Measurements from ENCODE around the gene CHD5.

DNA sequence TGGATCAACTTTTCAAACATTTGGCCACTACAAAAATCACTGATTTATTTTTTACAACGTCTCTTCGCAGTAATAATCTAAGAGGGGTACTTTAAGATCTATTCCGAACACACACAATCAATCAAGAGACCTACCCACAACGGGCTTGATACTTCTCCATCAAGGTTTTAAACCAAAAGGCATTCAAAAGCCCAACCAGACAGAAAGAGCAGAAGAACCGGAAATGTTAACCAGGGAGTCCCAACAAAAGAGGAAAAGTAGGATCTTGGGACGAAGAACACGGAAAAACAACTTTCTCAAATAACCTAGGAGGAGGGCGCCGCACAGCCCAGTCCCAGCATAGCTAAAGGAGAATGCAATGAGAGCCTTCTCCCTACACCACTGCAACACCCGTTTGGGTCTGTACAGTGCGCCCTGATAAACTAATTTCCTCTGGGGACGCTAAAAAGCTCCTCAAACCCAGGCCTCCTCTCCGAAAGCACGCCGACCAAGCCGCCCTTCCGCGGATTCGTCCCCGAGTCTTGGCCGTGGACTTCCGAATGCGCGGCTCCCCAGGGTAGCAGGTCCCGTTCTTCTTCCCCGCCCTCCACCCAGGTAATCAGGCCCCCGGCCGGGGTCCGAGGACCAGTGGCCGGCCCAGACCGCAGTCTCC, 18.7 kb upstream of the CHD5 start:
- TF ChIP-seq, protein P1, sequence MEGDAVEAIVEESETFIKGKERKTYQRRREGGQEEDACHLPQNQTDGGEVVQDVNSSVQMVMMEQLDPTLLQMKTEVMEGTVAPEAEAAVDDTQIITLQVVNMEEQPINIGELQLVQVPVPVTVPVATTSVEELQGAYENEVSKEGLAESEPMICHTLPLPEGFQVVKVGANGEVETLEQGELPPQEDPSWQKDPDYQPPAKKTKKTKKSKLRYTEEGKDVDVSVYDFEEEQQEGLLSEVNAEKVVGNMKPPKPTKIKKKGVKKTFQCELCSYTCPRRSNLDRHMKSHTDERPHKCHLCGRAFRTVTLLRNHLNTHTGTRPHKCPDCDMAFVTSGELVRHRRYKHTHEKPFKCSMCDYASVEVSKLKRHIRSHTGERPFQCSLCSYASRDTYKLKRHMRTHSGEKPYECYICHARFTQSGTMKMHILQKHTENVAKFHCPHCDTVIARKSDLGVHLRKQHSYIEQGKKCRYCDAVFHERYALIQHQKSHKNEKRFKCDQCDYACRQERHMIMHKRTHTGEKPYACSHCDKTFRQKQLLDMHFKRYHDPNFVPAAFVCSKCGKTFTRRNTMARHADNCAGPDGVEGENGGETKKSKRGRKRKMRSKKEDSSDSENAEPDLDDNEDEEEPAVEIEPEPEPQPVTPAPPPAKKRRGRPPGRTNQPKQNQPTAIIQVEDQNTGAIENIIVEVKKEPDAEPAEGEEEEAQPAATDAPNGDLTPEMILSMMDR (IDR thresholded peaks at IDR 0.05 in 4 of 5, conservative IDR thresholded peaks at IDR 0.05 in 1 of 5): no peak
- TF ChIP-seq POLR2A (IDR thresholded peaks at IDR 0.05): no peak

Data from gastrocnemius medialis (tissue), 4 donors.